CD4-positive, alpha-beta T cell (primary cell): ENCODE data around the gene TTC9. TPM values are rescaled to one million over a fixed set of nuclear protein-coding genes. Genes with fewer than 3 reads are reported as not detected.

Source experiments
- ATAC-seq: fragments of 200-7000 bp; cut with Tn5 transposase; one replicate; pipeline ENCODE4 v1.10.0; 2022; ENCODE audit warnings: mild to moderate bottlenecking; ENCODE audit not compliant: poor library complexity
- CTCF ChIA-PET: fragments of 350-600 bp; sonication (Branson Sonifier 250); formaldehyde crosslinking; loops from one replicate; lab custom pipeline; 2021; ENCODE audit warnings: antibody characterized with exemption, inconsistent platforms; lab: Charles Lee
- POLR2A ChIA-PET: fragments of 350-600 bp; sonication (Branson Sonifier 250); formaldehyde crosslinking; loops from one replicate; lab custom pipeline; 2021; ENCODE audit warnings: antibody characterized with exemption, inconsistent platforms; lab: Charles Lee
- DNase-seq, 14 experiments: peaks; one replicate each; pipeline ENCODE4 v3.0.0-alpha.2; 2013 to 2020; ENCODE audit warnings: mixed read lengths in 2 of 14
- H3K27ac ChIP-seq, 2 donors: one replicate each; pipeline versions ENCODE4 v1.5.1 to v1.7.0; 2013; ENCODE audit warnings: low read length in 2 of 2, low read depth in 1 of 2, mild to moderate bottlenecking in 1 of 2
- H3K27me3 ChIP-seq, 2 experiments: 1 replicate in 1 of 2; 2 replicates in 1 of 2; pipeline versions ENCODE4 v1.6.1 to v1.7.0; 2013; ENCODE audit warnings: low read length in 2 of 2, control low read depth in 1 of 2, mild to moderate bottlenecking in 1 of 2, moderate library complexity in 1 of 2; ENCODE audit not compliant: insufficient read depth in 2 of 2, control insufficient read depth in 1 of 2
- H3K36me3 ChIP-seq: one replicate; pipeline ENCODE4 v1.6.1; 2013; ENCODE audit warnings: low read length, control low read depth; ENCODE audit not compliant: insufficient read depth
- H3K4me1 ChIP-seq: one replicate; pipeline ENCODE4 v1.6.1; 2013; ENCODE audit warnings: low read length, control low read depth; ENCODE audit not compliant: insufficient read depth
- H3K4me3 ChIP-seq: one replicate; pipeline ENCODE4 v1.5.1; 2013; ENCODE audit warnings: mild to moderate bottlenecking, low read length, moderate library complexity
- H3K9me3 ChIP-seq, 2 experiments: 1 replicate in 1 of 2; 2 replicates in 1 of 2; pipeline versions ENCODE4 v1.6.1 to v1.7.0; 2013; ENCODE audit warnings: low read length in 2 of 2, mild to moderate bottlenecking in 2 of 2, control low read depth in 1 of 2, moderate library complexity in 1 of 2; ENCODE audit not compliant: control insufficient read depth in 1 of 2, insufficient read depth in 1 of 2
- H3K27ac Mint-ChIP-seq: one replicate; pipeline ENCODE4 v1.8.0; 2020; ENCODE audit warnings: mixed read lengths
- H3K27me3 Mint-ChIP-seq: one replicate; pipeline ENCODE4 v1.8.0; 2021; ENCODE audit warnings: mixed read lengths
- H3K36me3 Mint-ChIP-seq: one replicate; pipeline ENCODE4 v1.8.0; 2021; ENCODE audit warnings: low read depth, mixed read lengths
- H3K4me1 Mint-ChIP-seq: one replicate; pipeline ENCODE4 v1.8.0; 2021; ENCODE audit warnings: low read depth, mixed read lengths
- H3K4me3 Mint-ChIP-seq: one replicate; pipeline ENCODE4 v1.8.0; 2020; ENCODE audit warnings: mild to moderate bottlenecking, mixed read lengths
- H3K9me3 Mint-ChIP-seq: one replicate; pipeline ENCODE4 v1.8.0; 2020; ENCODE audit warnings: mixed read lengths
- CTCF ChIP-seq: fragments of 200-600 bp; IDR thresholded peaks from one replicate; pipeline ENCODE4 v1.8.0; 2022; ENCODE audit warnings: antibody characterized with exemption, mild to moderate bottlenecking
- intact Hi-C, 2 experiments: fragments of 100-400 bp; cut with DNase I in 1 of 2; cut with micrococcal nuclease in 1 of 2; formaldehyde crosslinking; loops; one replicate each; pipeline versions ENCODE4 v1.15.1 to v1.9.0; 2023 to 2025; cut with DNase I, micrococcal nuclease
- total RNA-seq, 174 experiments: library from RNA in 2 of 174; stranded (reverse) in 2 of 174; gene quantifications; one replicate each; pipeline ENCODE4 v1.2.3 and lab custom pipeline; 2021 to 2026

Gene TTC9
- total RNA-seq, 2 experiments from 2014 or later, result 6.8 to 7.0 TPM

GRCh38 chr14:70716483-70716882 is 74.8 kb downstream of the TTC9 start:
- H3K36me3 Mint-ChIP-seq, result no peaks in the 10 kb centered on the region
- Histone ChIP-seq H3K9me3 (no peaks in the 10 kb centered on the region), H3K27ac (no peak overlapping the region), H3K36me3 (no peaks in the 10 kb centered on the region), H3K27me3 (no peaks in the 10 kb centered on the region), H3K4me3 (no peak overlapping the region), H3K4me1 (peaks cover 5% of the 10 kb centered on the region)
- no peak for ATAC-seq
- ChIA-PET CTCF (no interaction called here), POLR2A (no interaction called here)
- peaks cover 5% of the 10 kb centered on the region for H3K4me1 Mint-ChIP-seq
- no peaks in the 10 kb centered on the region for H3K9me3 Mint-ChIP-seq
- intact Hi-C loops, result loop anchor here in 1 of 2 experiments (10.0 kb wide), 1 partner anchor 902 kb away; no protein-coding TSS in a partner anchor
- no peaks in the 10 kb centered on the region for H3K27me3 Mint-ChIP-seq
- H3K27ac Mint-ChIP-seq, result no peak overlapping the region
- TF ChIP-seq CTCF, result no peak
- no peak for DNase-seq
- no peak overlapping the region for H3K4me3 Mint-ChIP-seq

- Mint-ChIP-seq H3K27me3 (no peaks in the 10 kb centered on the region), H3K4me1 (peaks cover 5% of the 10 kb centered on the region)
- intact Hi-C loops, result loop anchor here in 1 of 2 experiments (10.0 kb wide), 1 partner anchor 902 kb away; no protein-coding TSS in a partner anchor
These were observed 75.2 kb downstream of the TTC9 start for GRCh38 chr14:70716958-70717357.

GRCh38 chr14:70718383-70719118 is 76.8 kb downstream of the TTC9 start:
- no peak for TF ChIP-seq CTCF
- Histone ChIP-seq H3K4me1 (peaks cover 5% of the 10 kb centered on the region), H3K36me3 (no peaks in the 10 kb centered on the region), H3K9me3 (no peaks in the 10 kb centered on the region), H3K4me3 (no peak overlapping the region), H3K27ac (no peak overlapping the region), H3K27me3 (no peaks in the 10 kb centered on the region)
- ATAC-seq (no peak), DNase-seq (no peak)
- ChIA-PET POLR2A (no interaction called here), CTCF (no interaction called here)
- Mint-ChIP-seq H3K9me3 (no peaks in the 10 kb centered on the region), H3K4me3 (no peak overlapping the region), H3K36me3 (no peaks in the 10 kb centered on the region), H3K27ac (no peak overlapping the region), H3K27me3 (no peaks in the 10 kb centered on the region), H3K4me1 (peaks cover 5% of the 10 kb centered on the region)
- intact Hi-C loops, result loop anchor here in 1 of 2 experiments (10.0 kb wide), 1 partner anchor 904 kb away; no protein-coding TSS in a partner anchor

More at GRCh38 chr14:70716958-70717357, 75.2 kb downstream of the TTC9 start:
- no peaks in the 10 kb centered on the region for H3K36me3 Mint-ChIP-seq
- Histone ChIP-seq H3K27me3 (no peaks in the 10 kb centered on the region), H3K36me3 (no peaks in the 10 kb centered on the region), H3K9me3 (no peaks in the 10 kb centered on the region), H3K4me1 (peaks cover 5% of the 10 kb centered on the region), H3K27ac (no peak overlapping the region), H3K4me3 (no peak overlapping the region)
- TF ChIP-seq CTCF, result no peak
- ChIA-PET CTCF (no interaction called here), POLR2A (no interaction called here)
- ATAC-seq, result no peak
- no peak for DNase-seq
- no peak overlapping the region for H3K27ac Mint-ChIP-seq
- H3K4me3 Mint-ChIP-seq, result no peak overlapping the region
- H3K9me3 Mint-ChIP-seq, result no peaks in the 10 kb centered on the region
